ENCODE results near the gene AFAP1L2.

AFAP1L2 gene

GRCh38 chr10:114328874-114329273 lies 75.4 kb downstream of the AFAP1L2 start:
- Histone ChIP-seq H3K9me3 (ENCODE audit: low read length) (no peaks in the 10 kb centered on the region), H2AFZ (ENCODE audit: low read depth, low read length) (no peak overlapping the region), H3K4me1 (ENCODE audit: insufficient read depth, low read length) (no peaks in the 10 kb centered on the region)

GRCh38 chr10:114328441-114328812 lies 75.9 kb downstream of the AFAP1L2 start:
- Histone ChIP-seq H3K4me3 (ENCODE audit: low read length) (no peak overlapping the region), H2AFZ (ENCODE audit: low read depth, low read length) (no peak overlapping the region), H3K36me3 (ENCODE audit: insufficient read depth, low read length) (no peaks in the 10 kb centered on the region), H3K27me3 (ENCODE audit: insufficient read depth, low read length) (no peaks in the 10 kb centered on the region), H3K9me3 (ENCODE audit: low read length) (no peaks in the 10 kb centered on the region), H3K4me1 (ENCODE audit: insufficient read depth, low read length) (no peaks in the 10 kb centered on the region)

More at GRCh38 chr10:114328874-114329273, 75.4 kb downstream of the AFAP1L2 start:
- Histone ChIP-seq H3K27me3 (ENCODE audit: insufficient read depth, low read length) (no peaks in the 10 kb centered on the region), H3K36me3 (ENCODE audit: insufficient read depth, low read length) (no peaks in the 10 kb centered on the region), H3K4me3 (ENCODE audit: low read length) (no peak overlapping the region)

GRCh38 chr10:114327537-114328440 lies 76.5 kb downstream of the AFAP1L2 start:
- Histone ChIP-seq H3K36me3 (ENCODE audit: insufficient read depth, low read length) (no peaks in the 10 kb centered on the region), H3K4me1 (ENCODE audit: insufficient read depth, low read length) (no peaks in the 10 kb centered on the region), H2AFZ (ENCODE audit: low read depth, low read length) (no peak overlapping the region), H3K4me3 (ENCODE audit: low read length) (no peak overlapping the region), H3K9me3 (ENCODE audit: low read length) (no peaks in the 10 kb centered on the region), H3K27me3 (ENCODE audit: insufficient read depth, low read length) (no peaks in the 10 kb centered on the region)

GRCh38 chr10:114326795-114327194 lies 77.5 kb downstream of the AFAP1L2 start:
- Histone ChIP-seq H2AFZ (ENCODE audit: low read depth, low read length) (no peak overlapping the region), H3K27me3 (ENCODE audit: insufficient read depth, low read length) (no peaks in the 10 kb centered on the region), H3K4me3 (ENCODE audit: low read length) (no peak overlapping the region), H3K36me3 (ENCODE audit: insufficient read depth, low read length) (no peaks in the 10 kb centered on the region), H3K9me3 (ENCODE audit: low read length) (no peaks in the 10 kb centered on the region), H3K4me1 (ENCODE audit: insufficient read depth, low read length) (no peaks in the 10 kb centered on the region)

- Histone ChIP-seq H3K27me3 (ENCODE audit: insufficient read depth, low read length) (no peaks in the 10 kb centered on the region), H3K9me3 (ENCODE audit: low read length) (peaks cover 2% of the 10 kb centered on the region), H2AFZ (ENCODE audit: low read depth, low read length) (no peak overlapping the region), H3K4me3 (ENCODE audit: low read length) (no peak overlapping the region), H3K4me1 (ENCODE audit: insufficient read depth, low read length) (no peaks in the 10 kb centered on the region), H3K36me3 (ENCODE audit: insufficient read depth, low read length) (no peaks in the 10 kb centered on the region)
These were observed 81.3 kb downstream of the AFAP1L2 start for GRCh38 chr10:114323023-114323422.

GRCh38 chr10:114322344-114322743 lies 82.0 kb downstream of the AFAP1L2 start:
- Histone ChIP-seq H3K9me3 (ENCODE audit: low read length) (peaks cover 2% of the 10 kb centered on the region), H2AFZ (ENCODE audit: low read depth, low read length) (no peak overlapping the region), H3K4me1 (ENCODE audit: insufficient read depth, low read length) (no peaks in the 10 kb centered on the region), H3K36me3 (ENCODE audit: insufficient read depth, low read length) (no peaks in the 10 kb centered on the region), H3K27me3 (ENCODE audit: insufficient read depth, low read length) (no peaks in the 10 kb centered on the region), H3K4me3 (ENCODE audit: low read length) (no peak overlapping the region)

- no peak overlapping the region for H2AFZ ChIP-seq (ENCODE audit: low read depth, low read length)
- H3K36me3 ChIP-seq (ENCODE audit: insufficient read depth, low read length), result no peaks in the 10 kb centered on the region
- peaks cover 2% of the 10 kb centered on the region for H3K9me3 ChIP-seq (ENCODE audit: low read length)
- H3K4me3 ChIP-seq (ENCODE audit: low read length), result no peak overlapping the region
- H3K27me3 ChIP-seq (ENCODE audit: insufficient read depth, low read length), result no peaks in the 10 kb centered on the region
- no peaks in the 10 kb centered on the region for H3K4me1 ChIP-seq (ENCODE audit: insufficient read depth, low read length)
These were observed 83.8 kb downstream of the AFAP1L2 start for GRCh38 chr10:114320249-114321116.

- Histone ChIP-seq H3K4me1 (ENCODE audit: insufficient read depth, low read length) (no peaks in the 10 kb centered on the region), H3K4me3 (ENCODE audit: low read length) (no peak overlapping the region), H3K9me3 (ENCODE audit: low read length) (peaks cover 2% of the 10 kb centered on the region), H2AFZ (ENCODE audit: low read depth, low read length) (no peak overlapping the region), H3K27me3 (ENCODE audit: insufficient read depth, low read length) (no peaks in the 10 kb centered on the region), H3K36me3 (ENCODE audit: insufficient read depth, low read length) (no peaks in the 10 kb centered on the region)
These were observed 84.7 kb downstream of the AFAP1L2 start for GRCh38 chr10:114319406-114320248.

GRCh38 chr10:114316744-114317143 lies 87.6 kb downstream of the AFAP1L2 start:
- Histone ChIP-seq H3K4me3 (ENCODE audit: low read length) (no peak overlapping the region), H3K4me1 (ENCODE audit: insufficient read depth, low read length) (no peaks in the 10 kb centered on the region), H3K9me3 (ENCODE audit: low read length) (peaks cover 2% of the 10 kb centered on the region), H3K36me3 (ENCODE audit: insufficient read depth, low read length) (no peaks in the 10 kb centered on the region), H3K27me3 (ENCODE audit: insufficient read depth, low read length) (no peaks in the 10 kb centered on the region), H2AFZ (ENCODE audit: low read depth, low read length) (no peak overlapping the region)

GRCh38 chr10:114315566-114316420 lies 88.5 kb downstream of the AFAP1L2 start:
- H3K27me3 ChIP-seq (ENCODE audit: insufficient read depth, low read length), result no peaks in the 10 kb centered on the region

GRCh38 chr10:114313866-114314265 lies 90.4 kb downstream of the AFAP1L2 start:
- Histone ChIP-seq H2AFZ (ENCODE audit: low read depth, low read length) (no peak overlapping the region), H3K4me1 (ENCODE audit: insufficient read depth, low read length) (peaks cover 1% of the 10 kb centered on the region), H3K4me3 (ENCODE audit: low read length) (no peak overlapping the region), H3K9me3 (ENCODE audit: low read length) (no peaks in the 10 kb centered on the region), H3K27me3 (ENCODE audit: insufficient read depth, low read length) (no peaks in the 10 kb centered on the region), H3K36me3 (ENCODE audit: insufficient read depth, low read length) (no peaks in the 10 kb centered on the region)

More at GRCh38 chr10:114315566-114316420, 88.5 kb downstream of the AFAP1L2 start:
- Histone ChIP-seq H3K4me3 (ENCODE audit: low read length) (no peak overlapping the region), H3K4me1 (ENCODE audit: insufficient read depth, low read length) (no peaks in the 10 kb centered on the region), H2AFZ (ENCODE audit: low read depth, low read length) (no peak overlapping the region), H3K9me3 (ENCODE audit: low read length) (peaks cover 2% of the 10 kb centered on the region), H3K36me3 (ENCODE audit: insufficient read depth, low read length) (no peaks in the 10 kb centered on the region)

GRCh38 chr10:114313139-114313538 lies 91.2 kb downstream of the AFAP1L2 start:
- Histone ChIP-seq H3K27me3 (ENCODE audit: insufficient read depth, low read length) (no peaks in the 10 kb centered on the region), H2AFZ (ENCODE audit: low read depth, low read length) (no peak overlapping the region), H3K4me1 (ENCODE audit: insufficient read depth, low read length) (peaks cover 8% of the 10 kb centered on the region), H3K4me3 (ENCODE audit: low read length) (no peak overlapping the region), H3K36me3 (ENCODE audit: insufficient read depth, low read length) (no peaks in the 10 kb centered on the region), H3K9me3 (ENCODE audit: low read length) (no peaks in the 10 kb centered on the region)
